OCI-LY7 (cell line): ENCODE results near the gene RASGRP3.

Source experiments
- CTCF ChIP-seq: fragments of 200-600 bp; sonication (generic); conservative IDR thresholded peaks from 2 replicates; pipeline ENCODE4 v1.5.1; 2014; ENCODE audit warnings: mild to moderate bottlenecking, antibody characterized with exemption, low read length, moderate library complexity, mixed read lengths
- EZH2phosphoT487 ChIP-seq: fragments of 200-600 bp; sonication (generic); IDR thresholded peaks from 2 replicates; pipeline ENCODE4 v1.6.1; 2018; ENCODE audit warnings: low read depth, borderline replicate concordance, mild to moderate bottlenecking, mixed run types, antibody characterized with exemption, low read length, moderate library complexity, mixed read lengths

- TF ChIP-seq CTCF (no peak), EZH2phosphoT487 (no peak)
Measured at GRCh38 chr2:33494155-33494779, 17.8 kb downstream of the RASGRP3 start.
